GM12878 (cell line): ENCODE measurements around the gene OR4D1. TPM values are rescaled to one million over a fixed set of nuclear protein-coding genes. Genes with fewer than 3 reads are reported as not detected.

ENCODE experiments used
- ATAC-seq: fragments of 200-7000 bp; cut with Tn5 transposase; 3 replicates; pipeline ENCODE4 v1.9.1; 2020; ENCODE audit warnings: mild to moderate bottlenecking, moderate library complexity
- BruUV-seq: library from RNA; stranded (reverse); fragments of 400-500 nt; replicated peaks from 2 replicates; lab custom pipeline; 2021; lab: Mats Ljungman, UMichigan
- CTCF ChIA-PET: fragments of 300-600 bp; sonication (Branson Sonifier 250); formaldehyde crosslinking; extraction: SDS; loops from one replicate; lab custom pipeline; 2021; ENCODE audit warnings: inconsistent platforms; lab: Yijun Ruan, JAX
- POLR2A ChIA-PET: fragments of 350-600 bp; formaldehyde crosslinking; extraction: SDS; loops from one replicate; lab custom pipeline; 2021; ENCODE audit warnings: inconsistent platforms; lab: Charles Lee
- RAD21 ChIA-PET: fragments of 300-600 bp; sonication (Branson Sonifier 250); formaldehyde crosslinking; loops from one replicate; lab custom pipeline; 2023; ENCODE audit warnings: antibody characterized with exemption; ENCODE audit not compliant: unreplicated experiment; lab: Charles Lee
- SMC1A ChIA-PET: fragments of 300-600 bp; sonication (Branson Sonifier 250); formaldehyde crosslinking; loops from one replicate; lab custom pipeline; 2023; ENCODE audit not compliant: unreplicated experiment, uncharacterized antibody; lab: Charles Lee
- DNase-seq: peaks from one replicate; pipeline ENCODE4 v3.0.0-alpha.2; 2011; ENCODE audit warnings: low read depth, low spot score
- FAIRE-seq: peaks from 3 replicates; lab custom pipeline; 2011; peaks lifted over from hg19 to GRCh38; lab: Jason Lieb, UNC
- H2AFZ ChIP-seq: 2 replicates; pipeline ENCODE4 v1.6.0; 2011; ENCODE audit warnings: low read depth, low read length, control low read depth; ENCODE audit not compliant: control insufficient read depth
- H3K27ac ChIP-seq: 2 replicates; pipeline ENCODE4 v1.5.1; 2011; ENCODE audit warnings: control low read depth; ENCODE audit not compliant: control insufficient read depth, insufficient read depth
- H3K27me3 ChIP-seq, 2 experiments: replicated peaks in 1 of 2; 2 replicates each; pipeline versions ENCODE4 v1.6.0 to v1.6.1; 2011; ENCODE audit warnings: low read length in 1 of 2; ENCODE audit not compliant: control insufficient read depth in 2 of 2, insufficient read depth in 2 of 2
- H3K36me3 ChIP-seq, 2 experiments: 2 replicates each; pipeline ENCODE4 v1.5.1; 2011; ENCODE audit warnings: low read length in 1 of 2; ENCODE audit not compliant: control insufficient read depth in 2 of 2, insufficient read depth in 2 of 2
- H3K4me1 ChIP-seq: 2 replicates; pipeline ENCODE4 v1.6.1; 2011; ENCODE audit warnings: mild to moderate bottlenecking, low read length, moderate library complexity, mixed read lengths; ENCODE audit not compliant: control insufficient read depth, insufficient read depth
- H3K4me2 ChIP-seq: 2 replicates; pipeline ENCODE4 v1.6.0; 2011; ENCODE audit warnings: control low read depth; ENCODE audit not compliant: control insufficient read depth, insufficient read depth
- H3K4me3 ChIP-seq: fragments of 200-600 bp; sonication (generic); 2 replicates; pipeline ENCODE4 v1.5.1; 2016
- H3K79me2 ChIP-seq: 2 replicates; pipeline ENCODE4 v1.6.0; 2011; ENCODE audit warnings: low read length; ENCODE audit not compliant: control insufficient read depth, insufficient read depth
- H3K9ac ChIP-seq: 2 replicates; pipeline ENCODE4 v1.8.0; 2011; ENCODE audit warnings: low read length, control low read depth, mixed read lengths; ENCODE audit not compliant: control insufficient read depth, insufficient read depth
- H3K9me3 ChIP-seq: replicated peaks from 3 replicates; pipeline ENCODE4 v1.5.1; 2011; ENCODE audit warnings: mild to moderate bottlenecking, low read length; ENCODE audit not compliant: control insufficient read depth, insufficient read depth
- H4K20me1 ChIP-seq: 2 replicates; pipeline ENCODE4 v1.6.0; 2011; ENCODE audit not compliant: control insufficient read depth, insufficient read depth
- BCLAF1 ChIP-seq: fragments of 450-650 bp; IDR thresholded peaks from 2 replicates; pipeline ENCODE4 v1.6.1; 2017; ENCODE audit warnings: antibody characterized with exemption, mild to moderate bottlenecking, moderate library complexity
- CBX3 ChIP-seq: fragments of 200-600 bp; sonication (generic); IDR thresholded peaks from 2 replicates; pipeline ENCODE4 v1.6.1; 2016; ENCODE audit warnings: low read depth, borderline replicate concordance
- CHD4 ChIP-seq: fragments of 200-600 bp; sonication (generic); IDR thresholded peaks from 2 replicates; pipeline ENCODE4 v1.6.1; 2016; ENCODE audit warnings: mild to moderate bottlenecking
- FOXK2 ChIP-seq: fragments of 450-650 bp; IDR thresholded peaks from 2 replicates; pipeline ENCODE4 v1.6.1; 2017; ENCODE audit warnings: mild to moderate bottlenecking, moderate library complexity
- HCFC1 ChIP-seq: fragments of 150-350 bp; IDR thresholded peaks from 2 replicates; pipeline ENCODE4 v1.6.1; 2014; ENCODE audit warnings: low read length
- MTA2 ChIP-seq: fragments of 450-650 bp; IDR thresholded peaks from 2 replicates; pipeline ENCODE4 v1.6.1; 2016; ENCODE audit warnings: low read depth, mild to moderate bottlenecking, moderate library complexity
- MTA3 ChIP-seq: IDR thresholded peaks from 2 replicates; pipeline ENCODE4 v1.6.1; 2012; ENCODE audit warnings: low read length, inconsistent platforms, borderline replicate concordance
- NFYA ChIP-seq: IDR thresholded peaks from 2 replicates; pipeline ENCODE4 v1.6.1; 2011; ENCODE audit warnings: low read depth, mild to moderate bottlenecking, low read length, improper control_type of control experiment, borderline replicate concordance
- POLR2A ChIP-seq: IDR thresholded peaks from 2 replicates; pipeline ENCODE4 v1.6.1; 2011; ENCODE audit warnings: low read depth, mild to moderate bottlenecking, low read length
- RAD51 ChIP-seq: fragments of 450-650 bp; IDR thresholded peaks from 2 replicates; pipeline ENCODE4 v1.6.1; 2016; ENCODE audit warnings: moderate library complexity, mild to moderate bottlenecking, inconsistent platforms
- RB1 ChIP-seq: fragments of 450-650 bp; formaldehyde crosslinking; IDR thresholded peaks from 2 replicates; pipeline ENCODE4 v1.6.1; 2017; ENCODE audit warnings: mild to moderate bottlenecking, borderline replicate concordance
- RUNX3 ChIP-seq: IDR thresholded peaks from 2 replicates; pipeline ENCODE4 v1.6.1; 2012; ENCODE audit warnings: low read length, inconsistent platforms
- SP1 ChIP-seq: IDR thresholded peaks from one replicate; pipeline ENCODE4 v1.6.1; 2011; ENCODE audit warnings: low read depth, low read length
- WGBS: methylation state at CpG from one replicate; pipeline ENCODE4 v1.1.6; 2016; ENCODE audit warnings: low lambda C conversion rate; ENCODE audit not compliant: insufficient replicate concordance, insufficient coverage; ENCODE audit errors: missing lambda C conversion rate; 5-methylcytosine and 5-hydroxymethylcytosine counted together
- in situ Hi-C: fragments of 300-500 bp; cut with MboI; formaldehyde crosslinking; loops from 9 replicates; pipeline ENCODE4 v1.14.3; 2018; ENCODE audit warnings: mixed read lengths
- intact Hi-C: fragments of 100-400 bp; cut with micrococcal nuclease; formaldehyde crosslinking; loops from one replicate; pipeline ENCODE4 v1.14.2; 2022; ENCODE audit not compliant: unreplicated experiment
- polyA plus RNA-seq, 11 experiments: library from polyadenylated mRNA; depleted of rRNA in 4 of 11; unstranded in 6 of 11; stranded (reverse) in 5 of 11; fragments of >200 nt; fragmentation: Nextera tagmentation in 4 of 11; fragmentation: Illumina TruSeq in 1 of 11; extraction: Ambion mirVana in 4 of 11; extraction: Trizol in 1 of 11; gene quantifications; 1 replicate in 1 of 11; 2 replicates in 10 of 11; pipeline versions ENCODE4 v1.2.1 to v1.2.3, GENCODE V29; 2011 to 2016; ENCODE audit warnings: inconsistent platforms in 2 of 11, missing spikeins in 2 of 11, low read depth in 1 of 11
- total RNA-seq, 4 experiments: library from RNA; depleted of rRNA in 3 of 4; stranded (reverse); fragments of >200 nt in 3 of 4; fragmentation: Illumina TruSeq in 1 of 4; extraction: Trizol in 1 of 4; gene quantifications; 2 replicates each; pipeline versions ENCODE4 v1.2.1 to v1.2.3, GENCODE V29; 2013 to 2021
- TF ChIP-seq, protein P1 (sequence below): IDR thresholded peaks from 2 replicates; pipeline ENCODE4 v1.6.1; 2011; ENCODE audit warnings: low read depth, low read length, improper control_type of control experiment, borderline replicate concordance
- TF ChIP-seq, protein P2 (sequence below): IDR thresholded peaks from 2 replicates; pipeline ENCODE4 v1.6.1; 2012; ENCODE audit warnings: low read depth, low read length, improper control_type of control experiment

Gene OR4D1
- total and polyA plus RNA-seq, 10 of the 15 experiments (the other 5 are each of a cell fraction or from before 2014, with no cell fraction given): not detected

DNA sequence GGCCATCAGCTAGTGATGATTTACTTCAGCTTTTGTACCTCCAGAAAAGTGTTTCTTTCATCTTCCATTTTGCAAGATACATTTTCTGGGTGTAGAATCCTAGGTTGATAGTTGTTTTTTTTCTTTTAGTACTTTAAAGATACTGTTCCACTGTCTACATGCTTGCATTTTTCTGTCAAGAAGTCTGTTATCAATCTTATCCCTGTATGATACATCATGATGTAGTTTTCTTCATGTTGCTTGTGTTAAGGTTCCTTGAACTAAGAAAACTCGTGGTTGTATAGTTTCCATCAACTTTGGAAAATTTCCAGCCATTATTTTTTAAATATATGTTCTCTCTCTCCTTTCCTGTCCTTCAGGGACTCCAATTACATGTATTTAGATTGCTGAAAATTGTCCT, 40.9 kb upstream of the OR4D1 start:
- TF ChIP-seq RAD51 (no peak), MTA2 (no peak), HCFC1 (no peak), RB1 (no peak), POLR2A (no peak), SP1 (no peak)
- TF ChIP-seq, protein P1, sequence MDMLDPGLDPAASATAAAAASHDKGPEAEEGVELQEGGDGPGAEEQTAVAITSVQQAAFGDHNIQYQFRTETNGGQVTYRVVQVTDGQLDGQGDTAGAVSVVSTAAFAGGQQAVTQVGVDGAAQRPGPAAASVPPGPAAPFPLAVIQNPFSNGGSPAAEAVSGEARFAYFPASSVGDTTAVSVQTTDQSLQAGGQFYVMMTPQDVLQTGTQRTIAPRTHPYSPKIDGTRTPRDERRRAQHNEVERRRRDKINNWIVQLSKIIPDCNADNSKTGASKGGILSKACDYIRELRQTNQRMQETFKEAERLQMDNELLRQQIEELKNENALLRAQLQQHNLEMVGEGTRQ: no peak
- no peaks in the 10 kb centered on the region for H3K4me1 ChIP-seq
- no peak for ATAC-seq
- H3K9me3 ChIP-seq: no peaks in the 10 kb centered on the region
- ChIA-PET CTCF (interaction anchor here (0.7 kb wide), 1 partner anchor 108 kb away, joined by 3 read pairs; no protein-coding TSS in a partner anchor), SMC1A (no interaction called here), RAD21 (interaction anchor here (0.7 kb wide), 1 partner anchor 39 kb away, joined by 3 read pairs; no protein-coding TSS in a partner anchor), POLR2A (interaction anchor here (0.7 kb wide), 1 partner anchor 1693 kb away, joined by 4 read pairs; no protein-coding TSS in a partner anchor)
- in situ Hi-C loops: no loop called here
- H3K36me3 ChIP-seq: no peaks in the 10 kb centered on the region
- H2AFZ ChIP-seq: no peak overlapping the region
- H3K27me3 ChIP-seq: no peaks in the 10 kb centered on the region
- BruUV-seq: no TSS peak
- FAIRE-seq: no peak
- no peaks in the 10 kb centered on the region for H3K79me2 ChIP-seq
- intact Hi-C loops: no loop called here
- 0% methylated on average over 1 of the region's 1 CpG for WGBS
- no peaks in the 10 kb centered on the region for H4K20me1 ChIP-seq
- no peak overlapping the region for H3K4me2 ChIP-seq
- no peak overlapping the region for H3K27ac ChIP-seq
- no peak overlapping the region for H3K4me3 ChIP-seq
- no peak for DNase-seq
- H3K9ac ChIP-seq: no peak overlapping the region

DNA sequence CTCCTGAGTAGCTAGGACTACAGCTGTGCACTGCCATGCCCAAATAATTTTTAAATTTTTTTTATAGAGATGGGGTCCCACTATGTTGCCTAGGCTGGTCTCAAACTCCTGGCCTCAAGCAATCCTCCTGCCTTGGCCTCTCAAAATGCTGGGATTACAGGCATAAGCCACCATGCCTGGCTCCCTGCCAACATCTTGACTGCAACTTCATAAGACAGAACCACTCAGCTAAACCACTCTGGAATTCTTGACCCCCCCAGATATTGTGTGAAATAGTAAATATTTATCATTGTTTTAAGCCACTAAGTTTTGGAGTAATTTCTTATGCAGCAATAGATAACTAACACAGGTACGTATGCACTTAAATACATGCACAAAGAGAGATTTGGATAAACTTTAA, 39.0 kb upstream of the OR4D1 start:
- Histone ChIP-seq H3K27me3 (peaks cover 0 to 2% of the 10 kb centered on the region in 2 experiments; a peak in 1 of 4 replicates), H3K4me1 (no peaks in the 10 kb centered on the region), H3K4me2 (no peak overlapping the region), H3K9ac (no peak overlapping the region), H3K27ac (no peak overlapping the region), H3K4me3 (no peak overlapping the region), H3K79me2 (no peaks in the 10 kb centered on the region), H3K36me3 (no peaks in the 10 kb centered on the region), H4K20me1 (no peaks in the 10 kb centered on the region), H3K9me3 (no peaks in the 10 kb centered on the region), H2AFZ (no peak overlapping the region)
- POLR2A ChIA-PET: no interaction called here
- RAD21 ChIA-PET: no interaction called here
- ATAC-seq: no peak
- BruUV-seq: no TSS peak
- in situ Hi-C loops (no loop called here), intact Hi-C loops (no loop called here)
- CTCF ChIA-PET: interaction anchor here (0.7 to 6.6 kb wide), 2 partner anchors 15 to 110 kb away, joined by 3 to 63 read pairs; no protein-coding TSS in a partner anchor
- TF ChIP-seq FOXK2: no peak
- TF ChIP-seq, protein P2, sequence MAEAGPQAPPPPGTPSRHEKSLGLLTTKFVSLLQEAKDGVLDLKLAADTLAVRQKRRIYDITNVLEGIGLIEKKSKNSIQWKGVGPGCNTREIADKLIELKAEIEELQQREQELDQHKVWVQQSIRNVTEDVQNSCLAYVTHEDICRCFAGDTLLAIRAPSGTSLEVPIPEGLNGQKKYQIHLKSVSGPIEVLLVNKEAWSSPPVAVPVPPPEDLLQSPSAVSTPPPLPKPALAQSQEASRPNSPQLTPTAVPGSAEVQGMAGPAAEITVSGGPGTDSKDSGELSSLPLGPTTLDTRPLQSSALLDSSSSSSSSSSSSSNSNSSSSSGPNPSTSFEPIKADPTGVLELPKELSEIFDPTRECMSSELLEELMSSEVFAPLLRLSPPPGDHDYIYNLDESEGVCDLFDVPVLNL: no peak
- TF ChIP-seq NFYA: no peak
- no peak for TF ChIP-seq BCLAF1
- no peak for TF ChIP-seq RUNX3
- no peak for TF ChIP-seq CHD4
- no peak for TF ChIP-seq CBX3
- TF ChIP-seq MTA3: no peak
- FAIRE-seq: no peak
- SMC1A ChIA-PET: interaction anchor here (0.9 kb wide), 1 partner anchor 85 kb away, joined by 5 read pairs; no protein-coding TSS in a partner anchor
- WGBS: 0% methylated on average over 1 of the region's 1 CpG
- DNase-seq: no peak
